Kidney (tissue), 14 donors: ENCODE results near the gene UBE2Q2. TPM values are rescaled to one million over a fixed set of nuclear protein-coding genes. Genes with fewer than 3 reads are reported as not detected.

ENCODE experiments used
- DNase-seq, 5 donors: peaks; one replicate each; pipeline ENCODE4 v3.0.0-alpha.2; 2013 to 2020
- FAIRE-seq: peaks from 2 replicates; lab custom pipeline; 2012; peaks lifted over from hg19 to GRCh38; lab: Jason Lieb, UNC
- H3K27ac ChIP-seq, 2 donors: one replicate each; pipeline ENCODE4 v1.7.0; 2013; ENCODE audit warnings: low read depth in 2 of 2, low read length in 2 of 2, inconsistent platforms in 1 of 2
- H3K27me3 ChIP-seq: one replicate; pipeline ENCODE4 v1.7.1; 2013; ENCODE audit warnings: low read length, inconsistent platforms; ENCODE audit not compliant: control insufficient read depth, insufficient read depth
- H3K36me3 ChIP-seq, 3 donors: one replicate each; pipeline versions ENCODE4 v1.7.0 to v1.7.1; 2013; ENCODE audit warnings: low read length in 3 of 3, control low read depth in 1 of 3, inconsistent platforms in 1 of 3; ENCODE audit not compliant: insufficient read depth in 3 of 3, control insufficient read depth in 2 of 3
- H3K4me1 ChIP-seq, 3 donors: one replicate each; pipeline versions ENCODE4 v1.7.0 to v1.7.1; 2013; ENCODE audit warnings: low read length in 3 of 3, inconsistent platforms in 1 of 3, low read depth in 1 of 3; ENCODE audit not compliant: control insufficient read depth in 2 of 3, insufficient read depth in 2 of 3
- H3K4me3 ChIP-seq, 3 donors: one replicate each; pipeline versions ENCODE4 v1.7.0 to v1.8.1; 2013; ENCODE audit warnings: low read length in 3 of 3, control low read depth in 1 of 3, inconsistent platforms in 1 of 3
- H3K9ac ChIP-seq, 3 donors: one replicate each; pipeline versions ENCODE4 v1.7.0 to v1.7.1; 2013; ENCODE audit warnings: low read length in 3 of 3, control low read depth in 1 of 3, inconsistent platforms in 1 of 3
- H3K9me3 ChIP-seq, 3 donors: one replicate each; pipeline versions ENCODE4 v1.7.0 to v1.7.1; 2013; ENCODE audit warnings: low read length in 3 of 3, control low read depth in 1 of 3, inconsistent platforms in 1 of 3; ENCODE audit not compliant: control insufficient read depth in 2 of 3, insufficient read depth in 1 of 3
- CTCF ChIP-seq: IDR thresholded peaks from 3 replicates; pipeline ENCODE4 v1.5.1; 2012; ENCODE audit warnings: mild to moderate bottlenecking, moderate library complexity, borderline replicate concordance; ENCODE audit not compliant: insufficient read depth; ENCODE audit errors: extremely low read depth
- intact Hi-C: fragments of 100-400 bp; cut with DNase I; formaldehyde crosslinking; loops from one replicate; pipeline ENCODE4 v1.11.1; 2022
- polyA plus RNA-seq: library from polyadenylated mRNA; stranded (reverse); fragments of 350-450 nt; fragmentation: Illumina TruSeq; extraction: RNeasy Lipid Tissue Mini Kit (QIAGEN cat#74804); gene quantifications from one replicate; pipeline ENCODE4 v1.2.3, GENCODE V29; 2014; ENCODE audit warnings: low read depth, low replicate concordance; ENCODE audit not compliant: insufficient read depth
- total RNA-seq: library from RNA; stranded (reverse); fragmentation: NEBNext Ultra II Directional; extraction: Animal tissue kit (Norgen Biotek cat#: 25700); gene quantifications from one replicate; pipeline ENCODE4 v1.2.1, GENCODE V29; 2021
- donor health status: control.
- donor health status: control.
- donor health status: control.
- donor health status: control.
- donor health status: control.
- donor health status: DM: yes; HTN: yes; CAD: no.
- donor health status: Normal renal cell carcinoma (clear cell type).

Gene UBE2Q2
- total and polyA plus RNA-seq, 2 donors from 2014 or later: 18.1 to 31.6 TPM

- no peak for TF ChIP-seq CTCF
- Histone ChIP-seq H3K4me1 (no peaks in the 10 kb centered on the region), H3K36me3 (no peaks in the 10 kb centered on the region), H3K27me3 (no peaks in the 10 kb centered on the region), H3K27ac (no peak overlapping the region), H3K9me3 (no peaks in the 10 kb centered on the region), H3K4me3 (peak overlapping the region in 1 of 3 donors; percentile 15), H3K9ac (no peak overlapping the region)
- FAIRE-seq (no peak), DNase-seq (no peak)
- intact Hi-C loops: no loop called here
Measured at GRCh38 chr15:75817138-75817935, 25.9 kb upstream of the UBE2Q2 start.

GRCh38 chr15:75820206-75820605 is 23.0 kb upstream of the UBE2Q2 start:
- TF ChIP-seq CTCF: no peak
- H3K9me3 ChIP-seq: no peaks in the 10 kb centered on the region
- DNase-seq (no peak), FAIRE-seq (no peak)
- intact Hi-C loops: no loop called here
- H3K9ac ChIP-seq: no peak overlapping the region
- H3K27ac ChIP-seq: no peak overlapping the region
- H3K27me3 ChIP-seq: no peaks in the 10 kb centered on the region
- H3K4me1 ChIP-seq: peaks cover 0 to 2% (median 0%) of the 10 kb centered on the region in 3 donors
- H3K36me3 ChIP-seq: no peaks in the 10 kb centered on the region
- H3K4me3 ChIP-seq: no peak overlapping the region

- FAIRE-seq: no peak
- H3K27me3 ChIP-seq: no peaks in the 10 kb centered on the region
- H3K27ac ChIP-seq: no peak overlapping the region
- no peak overlapping the region for H3K9ac ChIP-seq
- H3K9me3 ChIP-seq: no peaks in the 10 kb centered on the region
- no peak for TF ChIP-seq CTCF
- peaks cover 0 to 2% (median 0%) of the 10 kb centered on the region in 3 donors for H3K4me1 ChIP-seq
- DNase-seq: no peak
- H3K4me3 ChIP-seq: no peak overlapping the region
- intact Hi-C loops: no loop called here
- no peaks in the 10 kb centered on the region for H3K36me3 ChIP-seq
Measured at GRCh38 chr15:75821786-75822345, 21.4 kb upstream of the UBE2Q2 start.
